IPS DF 19.7 (cell line): ENCODE data around the gene GFPT2.
A peak's percentile ranks its signal among the peaks of the same experiment; 100 is the strongest.

Experiments
- DNase-seq: peaks from one replicate; pipeline ENCODE4 v3.0.0-alpha.2; 2013; ENCODE audit warnings: low read depth, low spot score

The GFPT2 gene

GRCh38 chr5:180333661-180334060, 19.5 kb downstream of the GFPT2 start:
- no peak for DNase-seq

DNA sequence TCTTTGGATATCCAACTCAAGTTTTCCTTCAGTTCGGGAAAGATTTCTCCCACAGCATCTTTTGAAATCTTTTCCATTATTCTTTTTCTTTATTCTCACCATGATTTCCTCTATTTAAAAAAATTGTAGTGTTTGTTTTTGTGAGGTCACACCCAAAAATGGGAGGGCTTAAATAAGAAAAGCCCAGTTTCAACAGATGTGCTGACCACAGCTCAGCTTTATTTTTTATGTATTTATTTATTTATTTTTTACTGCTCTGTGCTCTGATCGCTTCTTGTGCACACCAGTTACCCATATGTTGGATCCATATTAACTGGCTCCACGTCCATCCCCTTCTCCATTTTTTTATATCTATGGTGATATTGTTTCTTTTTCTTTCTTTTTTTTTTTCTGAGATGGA, 20.3 kb downstream of the GFPT2 start:
- no peak for DNase-seq

DNA sequence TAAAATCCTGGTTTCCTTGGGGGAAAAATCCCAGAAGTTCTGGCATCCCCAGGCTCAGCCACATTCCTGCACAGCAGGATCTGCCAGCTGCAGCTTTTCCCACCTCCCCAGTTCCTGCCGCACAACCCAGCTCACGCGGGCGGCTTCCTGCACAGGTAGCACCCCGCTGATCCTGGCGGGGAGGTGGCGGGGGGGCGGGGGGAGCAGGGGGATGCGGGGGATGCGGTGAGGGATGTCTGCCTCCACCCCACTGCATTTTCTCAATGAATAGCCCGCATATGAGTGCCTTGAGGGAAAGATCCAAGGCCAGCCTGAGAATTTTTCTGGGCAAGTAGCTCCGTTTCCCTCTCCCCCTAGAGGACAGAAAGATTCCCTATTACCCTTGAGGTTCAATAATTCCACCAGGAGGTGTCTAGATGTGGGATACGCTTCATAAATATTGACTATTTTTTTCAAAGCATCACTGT, 21.1 kb downstream of the GFPT2 start:
- peak; percentile 77 for DNase-seq

DNA sequence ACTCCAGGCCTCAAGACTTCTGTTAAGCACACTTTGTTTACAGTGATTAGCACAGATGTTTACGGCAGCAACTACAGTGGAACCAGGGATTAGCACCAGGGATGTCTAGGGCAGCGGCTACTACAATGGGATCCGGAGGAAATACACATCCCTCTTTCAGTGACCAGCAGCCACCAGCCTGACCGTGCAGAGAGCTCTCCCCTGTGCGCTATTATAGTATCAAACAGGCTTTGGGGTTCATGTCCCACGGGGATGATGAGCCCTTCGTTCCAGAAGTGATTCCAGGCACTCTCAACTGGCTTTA, 21.5 kb downstream of the GFPT2 start:
- peak; percentile 61 for DNase-seq

- no peak for DNase-seq
Measured at GRCh38 chr5:180330810-180331646, 22.1 kb downstream of the GFPT2 start.

DNA sequence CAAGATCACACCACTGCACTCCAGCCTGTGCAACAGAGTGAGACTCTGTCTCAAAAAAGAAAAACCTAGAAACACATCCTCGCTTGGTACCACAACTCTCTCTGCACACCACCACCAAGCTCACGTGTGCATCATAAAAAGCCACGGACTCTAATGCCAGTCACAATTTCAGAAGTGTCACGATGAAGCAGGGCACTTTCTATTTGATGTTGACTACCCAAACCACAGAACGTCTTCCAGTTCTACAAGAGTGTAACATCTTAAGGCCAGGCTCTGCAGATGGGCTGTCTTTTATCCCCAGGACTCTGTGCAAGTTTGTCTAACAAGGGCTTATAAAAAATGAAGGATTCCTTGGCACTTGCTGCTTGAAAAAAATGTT, 22.9 kb downstream of the GFPT2 start:
- no peak for DNase-seq

GRCh38 chr5:180329606-180330269, 23.4 kb downstream of the GFPT2 start:
- no peak for DNase-seq

DNA sequence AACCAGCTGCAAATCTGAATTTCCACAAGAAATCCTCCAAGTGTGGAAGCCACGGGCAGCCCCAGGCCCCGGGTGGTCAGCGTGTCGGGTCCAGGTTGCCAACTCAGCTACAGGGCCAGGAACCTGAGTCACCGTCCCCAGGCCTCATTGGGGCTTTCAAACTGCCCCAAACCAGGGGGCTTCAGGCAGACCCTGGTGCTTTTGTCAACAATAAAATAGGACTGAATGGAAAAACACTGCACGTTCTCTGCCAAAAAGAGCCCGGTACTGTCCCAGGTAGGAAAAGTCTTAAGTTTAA, 24.0 kb downstream of the GFPT2 start:
- DNase-seq, result no peak

DNA sequence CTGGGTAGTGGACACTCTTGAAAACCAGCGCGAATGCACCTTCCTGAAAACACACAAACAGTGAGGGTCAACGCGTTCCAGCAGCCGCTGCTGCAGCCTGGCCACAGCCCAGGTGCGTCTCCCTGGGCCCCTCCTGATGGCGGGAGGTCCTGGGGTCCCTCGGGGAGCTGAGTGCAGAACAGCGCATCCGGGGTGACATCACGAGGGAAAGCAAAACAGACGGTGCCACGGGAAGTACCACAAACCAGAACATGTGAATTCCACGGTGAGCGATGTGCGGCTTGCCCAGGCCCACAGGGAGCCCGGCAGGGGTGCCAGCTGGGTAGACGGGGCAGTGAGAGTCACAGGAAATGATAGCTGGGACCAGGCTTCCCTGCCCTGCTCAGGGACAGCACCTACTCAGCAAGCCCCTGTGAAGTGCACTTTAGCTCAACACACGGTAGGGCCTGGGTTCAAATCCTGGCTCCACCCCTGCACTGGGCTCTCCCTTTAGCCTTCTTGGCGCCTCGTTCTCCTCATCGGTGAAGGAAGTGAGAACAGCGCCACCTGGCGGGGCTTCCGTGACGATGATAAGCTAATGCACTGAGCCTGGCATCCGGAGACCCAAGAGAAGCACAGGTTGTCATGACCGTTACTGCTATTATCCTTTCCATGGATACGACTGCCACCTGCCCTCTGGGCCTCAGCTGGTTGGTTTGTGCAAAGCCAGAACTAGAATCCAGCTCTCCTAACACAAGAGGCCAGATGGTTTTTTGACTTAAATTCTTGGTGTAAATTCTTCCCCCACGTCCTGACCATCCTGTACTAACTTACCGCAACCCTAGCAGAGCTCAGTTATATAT, 24.6 kb downstream of the GFPT2 start:
- DNase-seq, result peak; percentile 71

GRCh38 chr5:180326989-180327565, 26.1 kb downstream of the GFPT2 start:
- DNase-seq, result no peak

GRCh38 chr5:180324601-180324950, 28.6 kb downstream of the GFPT2 start:
- no peak for DNase-seq

DNA sequence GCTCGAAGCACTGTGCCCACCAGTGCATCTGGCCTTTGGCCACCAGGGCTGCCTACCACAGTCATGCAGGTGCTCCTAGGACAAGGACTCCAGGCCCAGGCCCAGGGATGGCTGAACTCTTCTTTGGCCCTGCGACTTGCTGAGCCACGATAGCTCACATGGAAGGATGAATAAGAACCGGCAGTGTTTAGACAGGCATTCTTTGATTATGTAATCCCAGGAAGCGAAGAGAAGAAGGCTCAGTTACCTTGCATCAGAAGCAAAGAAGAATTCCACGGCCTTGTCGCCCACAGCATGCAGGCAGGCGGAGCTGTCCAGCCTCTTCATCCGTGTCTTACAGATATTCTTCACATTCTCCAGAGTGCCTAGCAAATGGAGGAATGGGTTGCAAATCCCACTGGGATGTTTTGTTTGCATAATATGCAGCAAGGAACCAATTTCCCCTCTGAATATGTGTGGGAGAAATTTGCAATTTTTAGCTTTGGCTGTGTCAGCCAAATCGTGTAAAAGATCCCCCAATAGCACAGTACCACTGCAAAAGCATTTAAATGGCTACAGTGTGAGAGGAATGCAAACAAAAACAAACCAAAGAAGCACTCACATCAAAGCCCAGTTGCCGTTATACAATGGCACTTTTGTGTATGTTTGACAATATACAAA, 29.1 kb downstream of the GFPT2 start:
- no peak for DNase-seq

- no peak for DNase-seq
Measured at GRCh38 chr5:180323160-180323559, 30.0 kb downstream of the GFPT2 start.

GRCh38 chr5:180318456-180319089, 34.6 kb downstream of the GFPT2 start:
- no peak for DNase-seq

DNA sequence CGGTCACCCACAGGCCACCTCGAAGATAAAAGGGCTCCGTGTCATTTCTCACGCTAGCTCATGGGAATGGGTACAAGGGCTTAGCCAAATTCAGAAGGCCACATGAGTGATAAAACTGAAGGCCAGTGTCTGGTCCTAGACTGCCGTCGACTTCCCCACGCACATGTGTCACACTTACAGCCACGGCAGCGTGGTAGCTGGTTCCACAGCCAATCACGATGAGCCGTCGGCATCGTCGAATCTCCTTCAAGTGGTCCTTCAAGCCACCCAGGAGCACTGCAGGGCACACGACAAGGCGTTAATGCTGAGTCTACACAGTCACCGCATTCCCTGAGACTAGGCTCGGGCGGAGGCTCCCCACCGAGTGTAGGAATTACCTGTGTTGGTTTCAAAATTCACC, 36.5 kb downstream of the GFPT2 start:
- no peak for DNase-seq

- no peak for DNase-seq
Measured at GRCh38 chr5:180315762-180316212, 37.3 kb downstream of the GFPT2 start.

DNA sequence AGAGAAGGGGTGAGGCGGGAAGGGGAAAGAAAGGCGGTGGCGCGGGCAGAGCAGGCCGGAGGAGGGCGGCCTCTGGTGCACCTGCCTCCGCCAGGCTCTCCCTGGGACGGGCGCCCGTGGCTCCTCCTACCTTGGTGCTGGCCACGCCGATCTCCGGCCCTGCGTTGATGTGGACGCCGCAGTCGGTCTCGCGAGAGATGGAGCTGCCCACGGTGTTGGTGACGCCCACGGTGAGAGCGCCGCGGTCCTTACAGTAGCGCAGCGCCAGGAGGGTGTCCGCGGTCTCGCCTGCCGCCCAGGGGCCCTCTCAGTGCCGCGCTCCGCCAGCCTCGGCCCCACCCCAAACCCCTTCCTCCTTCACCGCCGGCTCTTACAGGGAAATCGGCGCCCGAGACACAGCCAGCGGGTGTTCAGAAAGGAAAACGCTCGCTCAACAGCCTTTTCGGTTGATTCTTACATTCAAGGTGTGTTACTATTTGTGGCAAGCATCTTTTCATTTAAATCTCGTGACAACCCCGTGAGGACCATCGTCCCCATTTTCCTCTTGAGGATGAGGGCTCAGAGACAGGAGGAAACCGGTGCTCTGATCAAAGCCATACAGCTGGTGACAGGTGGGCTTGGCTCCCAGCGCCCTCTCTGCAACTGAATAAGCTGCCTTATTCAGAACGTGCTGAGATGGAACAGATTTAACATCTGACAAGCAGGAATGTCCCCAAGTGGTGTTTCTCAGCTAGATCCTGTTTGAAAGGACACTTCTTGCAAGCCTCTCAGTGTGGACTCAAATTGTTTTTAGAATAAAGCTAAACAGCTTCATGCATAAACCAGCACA, 39.2 kb downstream of the GFPT2 start:
- DNase-seq, result no peak

DNA sequence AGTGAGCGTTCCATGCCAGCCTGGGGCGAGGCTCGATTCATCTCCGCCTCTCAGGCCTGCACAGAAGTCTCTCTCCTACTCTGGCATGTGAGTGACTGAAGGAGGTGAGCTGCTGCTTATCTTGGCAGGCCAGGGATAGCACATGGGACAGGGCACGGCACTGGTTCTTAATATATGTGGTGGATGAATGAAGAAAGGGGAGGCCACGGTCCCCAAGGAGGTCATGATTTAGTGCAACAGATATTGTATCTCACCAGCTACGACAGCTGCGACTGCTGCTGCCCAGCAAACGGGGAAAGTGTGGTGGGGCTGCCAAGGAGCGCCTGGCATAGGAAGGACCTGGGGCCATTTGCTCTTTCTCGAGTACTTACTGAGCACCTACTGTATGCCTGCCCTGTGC, 41.9 kb downstream of the GFPT2 start:
- no peak for DNase-seq

DNA sequence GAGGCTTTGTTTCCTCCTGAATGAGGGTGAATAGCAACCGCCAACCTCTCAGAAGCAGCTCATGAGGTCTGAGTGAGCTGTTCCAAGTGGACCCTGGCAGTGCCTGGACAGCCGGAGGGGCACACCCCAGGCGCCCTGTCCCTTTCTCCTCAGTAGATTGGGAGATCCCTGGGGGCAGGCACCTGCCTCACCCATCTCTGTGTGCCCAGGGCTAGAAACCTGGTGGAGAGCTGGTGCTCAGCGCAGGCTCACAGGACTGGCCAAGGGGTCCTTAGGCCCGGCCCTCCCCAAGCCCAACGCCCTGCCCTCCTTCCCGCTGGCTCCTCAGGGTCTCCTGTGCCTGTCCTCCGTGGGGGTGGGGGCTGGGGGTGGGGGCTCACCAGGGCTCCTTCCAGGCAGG, 46.3 kb downstream of the GFPT2 start:
- DNase-seq, result no peak

GRCh38 chr5:180305481-180305880, 47.7 kb downstream of the GFPT2 start:
- DNase-seq, result no peak
